HL-60/S4 treated with phorbol 12-myristate 13-acetate at 8.2 ng/mL for 4 days and 3 days (cell line): ENCODE measurements around the gene DPF3.
"Not testable (repeated sequence)": the region's sequence is repeated elsewhere in the genome, so short reads cannot be mapped to it uniquely, and the experiment has no call there.

Experiments used
- in situ Hi-C: fragments of 300-500 bp; cut with MboI; formaldehyde crosslinking; loops from 2 replicates; pipeline ENCODE4 v1.15.0; 2022; ENCODE audit warnings: low sequenced_read_pairs

The DPF3 gene

DNA sequence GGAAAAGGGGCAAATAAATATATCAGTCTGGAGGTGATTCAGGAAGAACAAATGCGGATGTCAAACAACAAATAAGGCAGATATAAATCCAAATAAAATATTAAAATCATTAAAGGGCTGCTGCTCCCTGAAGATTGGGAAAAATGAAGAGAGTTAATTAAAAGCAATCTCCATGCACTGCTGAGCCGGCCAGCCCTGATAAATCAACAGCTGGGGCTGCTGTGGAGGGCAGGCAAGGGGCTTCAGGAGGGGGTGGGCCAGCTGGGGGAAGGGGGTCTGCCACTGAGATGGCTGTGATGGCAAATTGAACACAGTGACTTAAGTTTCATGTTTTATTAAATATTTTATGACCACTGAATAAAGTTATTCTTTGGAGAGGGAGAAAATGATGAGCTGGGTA lies 12.4 kb downstream of the DPF3 start:
- in situ Hi-C loops = no loop called here

DNA sequence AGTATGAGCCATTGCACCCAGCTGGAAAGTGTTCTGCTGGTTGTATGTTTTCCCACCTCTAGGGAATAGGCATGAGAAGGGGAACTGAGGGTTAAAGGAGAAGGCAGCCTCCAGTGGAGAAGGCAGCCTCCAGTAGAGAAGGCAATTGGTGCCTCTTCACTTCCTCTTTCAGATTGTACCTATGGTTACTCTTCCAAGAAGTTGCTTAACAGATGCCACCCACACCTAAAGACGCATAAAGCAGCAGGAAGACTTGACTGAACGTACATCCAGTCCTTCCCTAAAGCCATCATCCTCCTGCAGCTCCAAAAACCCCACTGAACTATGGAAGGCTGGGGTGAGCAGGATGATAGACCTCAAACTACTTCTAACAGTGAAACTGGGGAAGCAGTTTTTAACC lies 13.1 kb downstream of the DPF3 start:
- in situ Hi-C loops = no loop called here

DNA sequence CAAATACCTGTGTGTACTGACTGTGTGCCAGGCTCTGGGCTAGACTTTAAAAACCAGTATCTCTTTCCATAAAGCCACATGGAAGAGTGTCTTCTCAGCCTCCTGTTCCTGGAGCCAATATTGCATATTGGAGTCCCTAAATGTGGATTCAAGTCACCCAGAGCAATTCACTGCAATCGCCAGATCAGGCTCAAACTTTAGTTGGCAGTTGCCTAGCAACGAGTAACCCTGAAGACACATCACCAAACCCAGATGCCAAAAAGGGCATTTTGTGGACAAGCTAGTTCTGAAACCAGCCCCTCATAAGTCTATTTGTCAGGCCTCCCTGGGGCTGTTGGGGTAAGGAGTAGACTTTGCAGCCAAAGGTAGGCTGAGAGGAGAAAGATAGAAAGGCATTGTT lies 13.7 kb downstream of the DPF3 start:
- in situ Hi-C loops = no loop called here

DNA sequence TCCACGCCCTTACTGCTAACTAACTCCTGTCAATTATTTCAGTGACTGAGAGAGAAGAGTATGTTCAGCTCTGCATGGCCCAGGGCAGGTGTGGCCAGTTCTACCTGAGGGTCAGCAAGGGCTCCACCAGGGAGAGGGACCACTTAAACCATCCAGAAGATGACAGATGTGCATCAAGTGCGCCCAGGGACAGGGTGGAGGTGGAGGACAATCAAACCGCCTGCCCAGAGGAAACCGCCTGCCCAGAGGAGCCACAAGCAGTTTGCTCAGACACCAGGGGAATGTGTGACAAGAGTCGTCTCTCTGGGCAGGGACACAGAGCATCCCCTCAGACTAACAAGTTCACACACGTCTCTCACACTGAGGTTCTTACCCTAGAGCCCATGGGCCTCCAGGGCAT lies 14.5 kb downstream of the DPF3 start:
- in situ Hi-C loops = no loop called here

DNA sequence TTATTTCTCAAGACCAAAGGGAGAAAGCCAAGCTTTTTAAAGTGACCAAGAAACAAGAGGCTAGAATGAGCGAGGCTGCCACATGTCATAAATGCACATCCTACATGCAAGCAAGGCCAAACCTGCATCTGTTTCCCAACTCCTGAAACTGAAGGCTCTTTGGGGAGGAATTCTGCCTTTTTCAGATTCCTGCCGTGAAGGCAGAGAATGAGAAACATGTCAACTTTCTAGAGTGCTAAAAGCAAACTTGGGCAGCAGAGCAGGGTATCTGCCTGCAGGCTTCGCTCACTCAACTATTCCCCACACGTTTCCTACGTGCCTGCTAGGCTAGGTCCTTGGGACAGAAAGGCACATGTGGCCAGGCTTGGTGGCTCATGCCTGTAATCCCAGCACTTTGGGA lies 15.2 kb downstream of the DPF3 start:
- in situ Hi-C loops = no loop called here

DNA sequence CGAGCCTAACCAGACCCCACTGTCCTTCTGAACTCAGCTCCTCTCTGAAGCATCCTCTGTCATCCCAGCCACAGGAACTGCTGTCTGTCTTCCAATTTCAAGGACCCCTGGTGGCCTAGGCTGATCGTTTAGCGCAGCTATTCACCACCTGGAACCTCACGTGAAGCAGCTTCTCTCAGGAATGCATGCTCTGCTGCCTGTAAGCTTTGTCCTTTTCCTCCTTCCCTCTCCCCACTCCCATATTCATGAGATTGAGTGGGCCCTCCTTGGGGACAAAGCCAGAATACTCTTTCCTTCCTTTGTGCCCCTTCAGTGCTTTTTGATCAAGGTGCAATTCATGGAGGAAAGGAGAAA lies 17.2 kb downstream of the DPF3 start:
- in situ Hi-C loops = no loop called here

DNA sequence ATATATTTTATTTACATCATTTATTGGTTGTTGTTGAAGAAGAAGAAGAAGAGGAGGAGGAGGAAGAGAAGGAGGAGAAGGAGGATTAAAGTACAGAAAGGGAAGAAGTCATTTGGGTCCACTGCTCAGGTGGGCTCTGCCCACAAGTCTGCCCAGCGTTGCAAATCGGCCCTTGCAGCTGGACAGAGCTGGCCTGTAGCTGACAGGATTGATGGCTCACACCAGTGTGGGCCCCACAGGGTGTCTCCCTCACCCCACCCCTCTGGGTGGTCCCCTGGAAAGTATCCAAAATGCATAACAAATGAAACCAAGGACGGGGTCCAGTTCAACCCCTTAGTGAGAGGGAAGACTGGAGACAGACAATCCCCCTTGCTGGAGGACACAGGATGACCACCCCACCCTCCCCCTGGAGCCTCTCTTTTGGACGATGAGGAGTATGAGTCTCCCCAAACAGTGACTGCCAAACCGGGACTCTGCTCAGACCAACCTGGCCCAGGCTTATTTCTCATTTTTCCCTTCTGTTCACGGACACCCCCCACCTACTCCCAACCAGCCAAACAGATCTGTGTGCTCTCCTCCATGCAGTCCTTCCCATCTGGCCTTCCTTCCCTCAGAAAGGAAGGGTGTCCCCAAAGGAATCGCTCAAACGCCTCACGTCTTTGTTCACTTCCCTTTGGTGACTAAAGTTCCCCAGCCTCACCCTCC lies 17.7 kb downstream of the DPF3 start:
- in situ Hi-C loops = no loop called here

DNA sequence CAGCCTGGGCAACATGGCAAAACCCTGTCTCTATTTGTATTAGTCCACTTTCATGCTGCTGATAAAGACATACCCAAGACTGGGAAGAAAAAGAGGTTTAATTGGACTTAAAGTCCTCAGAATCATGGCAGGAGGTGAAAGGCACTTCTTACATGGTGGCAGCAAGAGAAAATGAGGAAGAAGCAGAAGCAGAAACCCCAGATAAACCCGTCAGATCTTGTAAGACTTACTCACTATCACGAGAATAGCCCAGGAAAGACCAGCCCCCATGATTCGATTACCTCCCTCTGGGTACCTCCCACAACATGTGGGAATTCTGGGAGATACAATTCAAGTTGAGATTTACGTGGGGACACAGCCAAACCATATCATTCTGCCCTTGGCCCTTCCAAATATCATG lies 23.0 kb downstream of the DPF3 start:
- in situ Hi-C loops = not testable (repeated sequence)

DNA sequence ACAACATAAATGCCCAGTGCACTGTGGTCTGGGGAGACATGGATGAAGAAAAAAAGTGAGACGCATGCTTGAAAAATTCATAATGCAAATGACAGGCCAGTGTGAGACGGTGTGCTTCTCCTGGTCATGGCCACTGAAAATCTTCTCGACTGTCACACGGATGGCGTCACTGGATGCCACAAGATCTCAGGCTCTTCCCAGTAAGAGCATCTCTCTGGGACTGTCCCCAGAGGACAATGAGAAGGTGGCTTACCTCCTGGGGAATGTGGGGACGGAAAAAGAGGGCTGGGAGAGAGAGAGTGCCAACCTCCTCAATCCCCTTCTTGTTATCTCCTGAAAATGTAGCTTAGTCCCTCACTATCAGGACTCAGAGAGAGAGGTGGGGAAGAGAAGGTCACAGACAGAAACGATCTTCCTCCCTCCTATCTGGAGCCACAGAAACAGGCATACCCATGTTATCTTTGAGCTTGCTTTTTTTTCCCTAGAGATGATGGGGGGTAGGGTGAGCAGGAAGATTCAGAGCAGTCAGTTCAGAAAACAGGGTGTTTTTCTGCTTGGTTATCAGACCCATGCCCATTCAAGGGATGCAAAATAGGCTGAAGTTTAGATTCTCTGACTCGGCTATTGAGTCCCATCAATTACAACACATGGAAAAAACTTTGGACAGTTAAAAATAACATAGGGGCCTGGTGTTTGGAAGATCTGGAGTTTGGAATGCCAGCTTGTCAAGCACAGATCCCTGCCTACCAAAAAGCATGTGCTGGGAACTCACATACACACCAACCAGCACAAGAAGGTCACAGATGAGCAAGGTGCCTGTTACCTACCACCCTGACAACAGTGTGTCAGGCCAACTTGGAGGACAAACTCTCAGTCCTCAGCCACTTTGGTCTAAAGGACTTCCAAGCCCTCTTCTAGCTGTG lies 24.2 kb downstream of the DPF3 start:
- in situ Hi-C loops = no loop called here

DNA sequence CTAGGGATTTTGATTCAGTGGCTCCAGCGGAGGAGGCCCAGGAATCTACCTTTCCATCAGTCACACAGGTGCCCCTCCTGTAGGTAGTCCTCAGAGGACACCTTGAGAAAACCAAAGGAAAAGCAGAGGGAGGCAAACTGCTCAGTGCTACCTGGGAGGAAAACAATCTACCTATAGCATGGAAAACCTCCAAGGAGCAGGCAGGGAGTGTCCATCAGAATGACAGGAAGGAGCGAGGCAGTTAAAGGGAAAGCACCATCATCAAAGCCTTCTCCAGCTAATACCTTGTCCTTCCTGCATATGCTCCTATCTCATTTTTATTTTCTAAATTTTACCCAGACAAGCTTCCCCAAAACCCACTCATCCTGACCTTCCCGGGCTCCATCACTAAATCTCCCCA lies 25.4 kb downstream of the DPF3 start:
- in situ Hi-C loops = no loop called here

DNA sequence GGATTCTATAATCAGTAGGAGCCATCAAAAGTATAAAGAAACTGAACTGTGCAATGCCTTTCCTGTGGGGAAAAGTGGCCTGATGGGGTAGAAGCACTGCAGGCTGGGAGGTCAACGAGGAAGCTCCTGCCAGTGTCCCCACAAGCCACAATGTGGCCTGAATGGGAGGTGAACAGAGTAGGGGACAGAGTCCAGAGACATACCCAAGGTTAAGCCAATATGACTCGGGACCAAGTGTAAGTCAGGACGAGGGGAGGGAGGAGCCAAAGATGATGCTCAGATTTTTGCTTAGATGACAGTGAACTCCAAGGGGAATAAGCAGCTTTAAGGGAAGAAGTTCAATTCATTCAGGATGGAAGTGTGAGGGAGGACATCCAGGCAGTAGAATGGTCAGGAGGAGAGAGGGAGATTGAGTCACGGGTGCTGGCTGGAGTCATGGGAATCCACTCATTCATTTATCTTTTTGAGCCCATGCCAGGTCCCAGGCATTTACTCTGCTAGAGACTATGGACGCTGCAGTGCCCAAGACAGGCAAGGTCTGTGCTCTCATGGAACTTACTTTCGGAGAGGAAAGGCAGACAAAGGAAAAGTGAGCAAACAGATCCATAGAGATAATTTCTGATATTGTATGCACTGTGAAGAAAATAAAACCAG lies 29.1 kb downstream of the DPF3 start:
- in situ Hi-C loops = no loop called here

DNA sequence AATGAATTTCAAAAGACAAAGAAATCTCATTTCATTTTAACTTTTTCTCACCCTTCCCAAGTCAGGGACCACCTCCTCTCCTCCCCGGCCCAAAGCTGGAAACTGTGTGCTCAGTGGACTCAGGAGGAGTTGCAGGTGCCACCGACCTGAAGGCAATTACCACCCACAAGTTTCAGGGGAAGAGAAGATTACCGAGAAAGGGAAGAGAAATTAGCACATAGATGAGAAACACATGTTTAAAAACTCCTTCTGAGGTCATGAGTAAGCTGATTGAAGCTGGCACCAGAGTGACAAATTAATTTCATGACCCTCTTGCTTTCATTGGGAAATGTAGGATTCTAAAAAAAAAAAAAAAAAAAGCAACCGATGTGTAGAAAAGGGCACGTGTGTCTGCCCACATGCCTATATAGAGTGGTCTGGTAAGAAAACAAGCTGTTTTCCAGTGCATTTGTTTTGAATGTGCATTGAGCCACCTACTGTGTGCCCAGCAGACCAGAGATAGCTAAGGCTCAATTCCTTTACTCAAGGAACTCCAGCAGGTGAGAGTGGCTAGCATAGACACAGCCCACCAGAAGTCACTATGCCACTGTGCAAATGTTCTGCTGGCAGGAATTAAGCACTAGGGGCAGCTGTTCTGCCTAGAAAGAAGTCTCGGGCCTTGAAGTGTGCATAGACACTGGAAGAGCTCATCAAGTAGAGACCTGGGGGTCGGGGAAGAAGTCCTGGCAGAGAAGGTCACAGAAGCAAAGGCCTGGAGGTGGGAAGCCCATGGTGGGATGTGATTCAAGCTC lies 30.5 kb downstream of the DPF3 start:
- in situ Hi-C loops = no loop called here

DNA sequence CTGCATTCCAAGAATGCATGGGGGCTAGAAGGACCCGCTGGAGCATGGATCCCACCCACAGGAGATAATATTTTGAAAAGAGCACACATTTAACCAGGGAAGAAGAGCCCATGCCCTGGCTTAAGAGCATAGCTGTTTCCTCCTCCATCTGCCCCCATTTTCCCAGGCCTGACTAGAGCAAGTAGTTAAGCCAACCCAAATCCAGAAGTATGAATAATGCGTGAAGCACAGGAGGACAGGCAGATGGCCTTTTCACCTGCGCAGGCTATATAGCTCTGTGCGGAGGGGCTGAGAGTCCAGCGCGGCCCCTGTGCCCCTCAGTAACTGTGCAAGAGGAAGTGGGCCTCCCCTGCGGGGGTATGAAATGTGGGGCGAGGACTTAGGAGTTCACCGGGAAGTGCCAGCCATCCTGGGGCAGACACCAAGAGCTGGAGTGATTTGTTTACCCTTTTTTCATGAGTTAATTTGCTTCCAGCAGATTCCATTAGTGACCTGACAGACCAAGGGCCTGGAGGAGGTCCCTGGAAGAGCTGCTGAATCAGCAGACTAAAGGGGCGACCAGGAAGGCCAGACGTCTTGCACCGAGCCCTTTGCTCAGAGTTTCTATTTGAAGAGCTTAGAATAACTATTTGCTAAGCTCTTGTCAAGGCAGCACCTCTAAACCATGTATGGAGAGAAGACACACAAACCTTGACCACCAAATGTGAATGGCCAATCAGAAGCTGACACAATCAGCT lies 37.2 kb downstream of the DPF3 start:
- in situ Hi-C loops = no loop called here

DNA sequence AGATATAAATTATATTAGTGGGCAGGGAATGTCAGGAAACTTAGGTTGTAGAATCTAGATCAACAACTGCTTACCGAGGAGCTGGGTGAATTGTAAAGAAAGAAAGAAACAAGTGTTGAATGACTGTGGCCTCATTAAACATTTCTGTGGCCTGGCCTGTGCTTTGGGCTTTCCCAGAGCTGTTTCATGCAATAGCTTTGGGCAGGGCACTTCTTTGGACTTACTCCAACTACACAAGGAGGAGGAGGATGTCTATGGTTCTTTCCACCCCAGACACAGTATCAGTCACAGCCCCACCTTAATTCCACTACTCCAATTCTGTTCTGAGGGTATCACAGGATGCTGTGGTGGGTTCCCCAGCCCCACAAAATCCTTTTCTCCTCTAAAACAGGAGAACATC lies 38.0 kb downstream of the DPF3 start:
- in situ Hi-C loops = no loop called here

DNA sequence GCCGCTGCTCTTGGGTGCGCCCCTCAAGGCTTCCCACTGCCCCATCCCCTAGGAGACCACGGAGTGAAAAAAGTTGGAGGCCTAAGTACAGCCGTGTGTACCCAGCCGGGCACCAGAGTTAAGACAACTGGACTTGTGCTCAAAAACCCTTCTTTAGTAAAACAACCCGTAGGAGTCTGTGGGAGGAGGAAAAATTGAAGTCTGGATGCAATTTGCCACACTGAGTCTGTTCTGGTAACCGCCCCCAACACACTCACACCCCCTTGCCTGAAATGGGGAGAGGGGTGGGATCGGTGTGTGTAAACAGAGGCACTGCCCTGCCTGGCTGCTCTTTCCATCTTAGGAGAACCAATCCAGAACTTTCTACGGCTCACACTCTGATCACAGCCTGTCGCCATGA lies 41.7 kb downstream of the DPF3 start:
- in situ Hi-C loops = no loop called here

DNA sequence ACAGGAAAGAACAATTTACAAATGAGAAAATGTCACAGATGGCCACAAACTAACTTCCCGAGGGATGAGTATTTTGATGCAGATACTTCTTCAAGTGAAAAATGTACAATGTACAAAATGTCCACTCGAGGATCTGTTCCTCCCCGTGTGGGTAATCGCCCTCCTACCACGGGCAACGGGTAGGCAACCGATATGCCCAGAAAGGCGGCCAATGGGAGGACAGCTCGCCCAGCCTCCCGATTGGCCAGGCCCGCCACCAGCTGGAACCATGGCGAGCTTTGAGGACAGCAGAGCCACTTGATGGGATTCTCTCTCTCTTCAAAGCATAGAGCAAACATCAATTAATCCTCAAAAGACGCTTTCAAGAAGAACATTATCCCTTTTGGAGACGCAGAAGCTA lies 42.3 kb downstream of the DPF3 start:
- in situ Hi-C loops = no loop called here

DNA sequence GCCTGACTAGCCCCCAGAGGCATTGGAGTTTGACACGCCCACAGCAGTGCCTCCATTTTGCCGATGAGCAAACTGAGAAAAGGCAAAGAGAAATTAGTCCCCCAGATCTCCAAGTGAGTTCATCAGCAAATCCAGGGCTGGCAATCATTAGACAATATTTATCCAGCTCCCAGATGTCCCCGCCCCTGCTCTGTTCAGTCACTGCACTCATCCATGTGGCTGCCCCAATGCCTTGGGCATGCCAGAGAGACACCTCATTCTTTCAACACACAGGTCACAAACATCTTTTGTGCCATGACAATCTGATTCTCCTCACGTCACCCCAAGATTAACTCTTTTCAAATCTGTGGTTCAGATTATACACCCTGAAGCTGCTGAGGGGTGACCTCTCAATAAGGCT lies 43.5 kb downstream of the DPF3 start:
- in situ Hi-C loops = no loop called here

DNA sequence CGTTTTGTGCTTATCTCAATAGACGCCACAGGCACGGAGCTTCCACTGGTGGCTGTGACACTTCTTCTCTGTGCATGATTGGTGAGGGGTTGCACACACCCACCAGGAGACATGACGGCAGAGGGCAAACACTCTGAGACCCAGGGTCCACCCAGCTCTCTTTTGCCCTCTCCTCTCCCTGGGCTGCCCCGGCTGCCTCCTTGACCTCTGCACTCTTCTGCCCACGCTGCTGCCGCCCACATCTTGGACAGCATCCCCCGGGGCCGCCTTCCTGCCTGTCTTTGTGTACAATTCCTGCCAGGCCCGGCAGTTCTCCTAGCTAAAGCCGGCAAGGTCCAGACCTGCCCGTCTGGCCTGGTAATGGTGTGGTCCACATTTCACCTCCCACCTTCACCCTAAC lies 44.7 kb downstream of the DPF3 start:
- in situ Hi-C loops = no loop called here

DNA sequence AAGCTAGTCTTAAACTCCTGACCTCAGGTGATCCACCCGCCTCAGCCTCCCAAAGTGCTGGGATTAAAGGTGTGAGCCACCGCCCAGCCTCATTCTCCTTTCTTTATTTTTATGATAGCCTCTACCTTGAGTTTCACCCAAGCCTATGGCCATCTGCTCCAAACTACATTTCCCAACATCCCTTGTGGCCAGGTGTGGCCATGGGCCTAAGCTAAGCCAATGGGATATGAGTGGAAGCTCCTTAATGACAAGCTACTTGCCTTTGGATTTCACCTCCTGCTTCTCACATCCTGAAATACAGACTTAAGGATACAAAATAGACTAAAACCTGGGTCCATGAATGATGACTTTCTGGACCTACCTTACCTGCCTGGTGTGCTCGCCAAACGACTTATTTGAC lies 46.2 kb downstream of the DPF3 start:
- in situ Hi-C loops = no loop called here

DNA sequence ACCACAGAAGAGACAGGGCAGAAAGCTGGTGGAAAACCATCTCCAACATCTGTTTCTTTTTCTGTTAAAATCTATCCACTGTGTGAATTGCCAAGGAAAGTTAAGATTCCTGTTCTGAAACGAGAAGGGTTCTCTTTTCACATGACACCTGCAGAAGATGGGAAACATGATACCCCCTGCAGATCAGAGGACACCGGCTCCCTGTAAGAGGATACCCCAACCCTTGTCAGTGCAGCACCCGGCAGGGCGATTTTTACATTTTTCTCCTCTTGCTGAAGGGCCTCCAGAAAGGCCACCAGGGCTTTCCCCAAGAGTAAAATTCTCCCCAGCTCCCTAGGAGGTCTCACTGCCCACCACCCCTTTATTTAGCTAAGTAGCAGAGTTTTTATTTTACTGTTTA lies 48.2 kb downstream of the DPF3 start:
- in situ Hi-C loops = no loop called here

DNA sequence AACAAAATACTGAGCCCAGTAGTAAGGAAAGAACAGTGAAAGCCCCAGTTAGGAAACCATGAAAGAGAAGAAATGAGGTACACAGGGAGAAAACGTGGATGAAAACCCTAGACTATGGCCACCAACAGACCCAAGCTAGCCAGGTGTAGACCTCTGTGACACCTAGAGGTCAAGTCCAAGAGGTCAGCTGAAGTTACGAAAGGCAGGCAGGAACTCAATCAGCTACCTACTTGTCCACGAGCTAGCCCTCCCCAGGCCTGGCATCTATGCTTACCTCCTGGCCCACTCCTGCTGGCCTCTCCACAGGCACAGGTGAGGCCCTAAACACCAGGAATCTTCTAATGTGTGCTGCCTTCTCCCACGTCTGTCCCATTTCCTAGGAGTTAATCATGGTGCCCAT lies 48.7 kb downstream of the DPF3 start:
- in situ Hi-C loops = no loop called here
